Measurements from ENCODE around the gene F11.
"Not testable (repeated sequence)": the region's sequence is repeated elsewhere in the genome, so short reads cannot be mapped to it uniquely, and the experiment has no call there.

The F11 gene

GRCh38 chr4:186298031-186298647 lies 32.1 kb downstream of the F11 start:
- Histone ChIP-seq H3K9me3 (ENCODE audit: control insufficient read depth, low read length) (no peaks in the 10 kb centered on the region), H3K27me3 (ENCODE audit: control insufficient read depth, insufficient read depth, low read length, poor library complexity, severe bottlenecking) (no peaks in the 10 kb centered on the region), H3K36me3 (ENCODE audit: control insufficient read depth, insufficient read depth, low read length) (no peaks in the 10 kb centered on the region), H3K4me1 (ENCODE audit: control insufficient read depth, insufficient read depth, low read length) (no peaks in the 10 kb centered on the region), H3K27ac (ENCODE audit: insufficient read depth, low read depth, low read length, poor library complexity, severe bottlenecking) (no peak overlapping the region), H3K4me3 (ENCODE audit: insufficient read depth, low read depth, low read length) (no peak overlapping the region)
- WGBS, 2 experiments: 70 to 78% methylated on average over 39 of the region's 39 CpGs

- no peak overlapping the region for H3K27ac ChIP-seq (ENCODE audit: insufficient read depth, low read depth, low read length, poor library complexity, severe bottlenecking)
- WGBS, 2 experiments: 91 to 95% methylated on average over 5 of the region's 5 CpGs
- H3K4me3 ChIP-seq (ENCODE audit: insufficient read depth, low read depth, low read length): no peak overlapping the region
- H3K9me3 ChIP-seq (ENCODE audit: control insufficient read depth, low read length): no peaks in the 10 kb centered on the region
- H3K36me3 ChIP-seq (ENCODE audit: control insufficient read depth, insufficient read depth, low read length): no peaks in the 10 kb centered on the region
- no peaks in the 10 kb centered on the region for H3K27me3 ChIP-seq (ENCODE audit: control insufficient read depth, insufficient read depth, low read length, poor library complexity, severe bottlenecking)
- H3K4me1 ChIP-seq (ENCODE audit: control insufficient read depth, insufficient read depth, low read length): no peaks in the 10 kb centered on the region
These were observed 33.3 kb downstream of the F11 start for GRCh38 chr4:186299291-186299690.

GRCh38 chr4:186300659-186301390 lies 34.8 kb downstream of the F11 start:
- Histone ChIP-seq H3K9me3 (ENCODE audit: control insufficient read depth, low read length) (no peaks in the 10 kb centered on the region), H3K36me3 (ENCODE audit: control insufficient read depth, insufficient read depth, low read length) (no peaks in the 10 kb centered on the region), H3K27me3 (ENCODE audit: control insufficient read depth, insufficient read depth, low read length, poor library complexity, severe bottlenecking) (no peaks in the 10 kb centered on the region), H3K4me3 (ENCODE audit: insufficient read depth, low read depth, low read length) (no peak overlapping the region), H3K4me1 (ENCODE audit: control insufficient read depth, insufficient read depth, low read length) (no peaks in the 10 kb centered on the region), H3K27ac (ENCODE audit: insufficient read depth, low read depth, low read length, poor library complexity, severe bottlenecking) (no peak overlapping the region)
- 91 to 95% methylated on average over 4 to 6 of the region's 6 CpGs for WGBS, 2 experiments

GRCh38 chr4:186304216-186304615 lies 38.2 kb downstream of the F11 start:
- H3K4me3 ChIP-seq (ENCODE audit: insufficient read depth, low read depth, low read length): no peak overlapping the region
- no peaks in the 10 kb centered on the region for H3K27me3 ChIP-seq (ENCODE audit: control insufficient read depth, insufficient read depth, low read length, poor library complexity, severe bottlenecking)
- no peaks in the 10 kb centered on the region for H3K4me1 ChIP-seq (ENCODE audit: control insufficient read depth, insufficient read depth, low read length)
- H3K9me3 ChIP-seq (ENCODE audit: control insufficient read depth, low read length): no peaks in the 10 kb centered on the region
- no peaks in the 10 kb centered on the region for H3K36me3 ChIP-seq (ENCODE audit: control insufficient read depth, insufficient read depth, low read length)
- no peak overlapping the region for H3K27ac ChIP-seq (ENCODE audit: insufficient read depth, low read depth, low read length, poor library complexity, severe bottlenecking)
- WGBS, 2 experiments: 96 to 97% methylated on average over 4 to 5 of the region's 5 CpGs

GRCh38 chr4:186304866-186305505 lies 39.0 kb downstream of the F11 start:
- Histone ChIP-seq H3K4me3 (ENCODE audit: insufficient read depth, low read depth, low read length) (no peak overlapping the region), H3K4me1 (ENCODE audit: control insufficient read depth, insufficient read depth, low read length) (no peaks in the 10 kb centered on the region), H3K9me3 (ENCODE audit: control insufficient read depth, low read length) (no peaks in the 10 kb centered on the region), H3K27ac (ENCODE audit: insufficient read depth, low read depth, low read length, poor library complexity, severe bottlenecking) (no peak overlapping the region), H3K27me3 (ENCODE audit: control insufficient read depth, insufficient read depth, low read length, poor library complexity, severe bottlenecking) (no peaks in the 10 kb centered on the region), H3K36me3 (ENCODE audit: control insufficient read depth, insufficient read depth, low read length) (no peaks in the 10 kb centered on the region)
- WGBS, 2 experiments: 77 to 80% methylated on average over 12 to 13 of the region's 13 CpGs

- Histone ChIP-seq H3K36me3 (ENCODE audit: control insufficient read depth, insufficient read depth, low read length) (no peaks in the 10 kb centered on the region), H3K9me3 (ENCODE audit: control insufficient read depth, low read length) (no peaks in the 10 kb centered on the region), H3K4me3 (ENCODE audit: insufficient read depth, low read depth, low read length) (no peak overlapping the region), H3K27ac (ENCODE audit: insufficient read depth, low read depth, low read length, poor library complexity, severe bottlenecking) (no peak overlapping the region), H3K27me3 (ENCODE audit: control insufficient read depth, insufficient read depth, low read length, poor library complexity, severe bottlenecking) (no peaks in the 10 kb centered on the region), H3K4me1 (ENCODE audit: control insufficient read depth, insufficient read depth, low read length) (peaks cover 3% of the 10 kb centered on the region)
- WGBS, 2 experiments: 93 to 98% methylated on average over 4 of the region's 4 CpGs
These were observed 41.5 kb downstream of the F11 start for GRCh38 chr4:186307497-186307896.

GRCh38 chr4:186307916-186308315 lies 41.9 kb downstream of the F11 start:
- no peak overlapping the region for H3K27ac ChIP-seq (ENCODE audit: insufficient read depth, low read depth, low read length, poor library complexity, severe bottlenecking)
- WGBS, 2 experiments: 94% methylated on average over 3 of the region's 3 CpGs
- no peaks in the 10 kb centered on the region for H3K36me3 ChIP-seq (ENCODE audit: control insufficient read depth, insufficient read depth, low read length)
- H3K4me3 ChIP-seq (ENCODE audit: insufficient read depth, low read depth, low read length): no peak overlapping the region
- H3K9me3 ChIP-seq (ENCODE audit: control insufficient read depth, low read length): no peaks in the 10 kb centered on the region
- no peaks in the 10 kb centered on the region for H3K27me3 ChIP-seq (ENCODE audit: control insufficient read depth, insufficient read depth, low read length, poor library complexity, severe bottlenecking)
- peaks cover 3% of the 10 kb centered on the region for H3K4me1 ChIP-seq (ENCODE audit: control insufficient read depth, insufficient read depth, low read length)

- no peaks in the 10 kb centered on the region for H3K4me1 ChIP-seq (ENCODE audit: control insufficient read depth, insufficient read depth, low read length)
- no peaks in the 10 kb centered on the region for H3K27me3 ChIP-seq (ENCODE audit: control insufficient read depth, insufficient read depth, low read length, poor library complexity, severe bottlenecking)
- no peak overlapping the region for H3K27ac ChIP-seq (ENCODE audit: insufficient read depth, low read depth, low read length, poor library complexity, severe bottlenecking)
- no peaks in the 10 kb centered on the region for H3K9me3 ChIP-seq (ENCODE audit: control insufficient read depth, low read length)
- H3K4me3 ChIP-seq (ENCODE audit: insufficient read depth, low read depth, low read length): no peak overlapping the region
- whole genome bisulfite sequencing, 2 experiments: 91 to 93% methylated on average over 6 of the region's 6 CpGs
- no peaks in the 10 kb centered on the region for H3K36me3 ChIP-seq (ENCODE audit: control insufficient read depth, insufficient read depth, low read length)
These were observed 52.5 kb downstream of the F11 start for GRCh38 chr4:186318481-186318880.

- H3K27ac ChIP-seq (ENCODE audit: insufficient read depth, low read depth, low read length, poor library complexity, severe bottlenecking); H3K36me3 ChIP-seq (ENCODE audit: control insufficient read depth, insufficient read depth, low read length); H3K27me3 ChIP-seq (ENCODE audit: control insufficient read depth, insufficient read depth, low read length, poor library complexity, severe bottlenecking); H3K9me3 ChIP-seq (ENCODE audit: control insufficient read depth, low read length); H3K4me3 ChIP-seq (ENCODE audit: insufficient read depth, low read depth, low read length); H3K4me1 ChIP-seq (ENCODE audit: control insufficient read depth, insufficient read depth, low read length): not testable (repeated sequence)
- 96 to 97% methylated on average over 33 of the region's 33 CpGs for WGBS, 2 experiments
These were observed 58.7 kb downstream of the F11 start for GRCh38 chr4:186324660-186325059.

GRCh38 chr4:186326391-186326790 lies 60.4 kb downstream of the F11 start:
- Histone ChIP-seq H3K4me1 (ENCODE audit: control insufficient read depth, insufficient read depth, low read length) (no peaks in the 10 kb centered on the region), H3K9me3 (ENCODE audit: control insufficient read depth, low read length) (no peaks in the 10 kb centered on the region), H3K27me3 (ENCODE audit: control insufficient read depth, insufficient read depth, low read length, poor library complexity, severe bottlenecking) (no peaks in the 10 kb centered on the region), H3K27ac (ENCODE audit: insufficient read depth, low read depth, low read length, poor library complexity, severe bottlenecking) (no peak overlapping the region), H3K4me3 (ENCODE audit: insufficient read depth, low read depth, low read length) (no peak overlapping the region), H3K36me3 (ENCODE audit: control insufficient read depth, insufficient read depth, low read length) (no peaks in the 10 kb centered on the region)
- 86 to 94% methylated on average over 3 of the region's 3 CpGs for WGBS, 2 experiments

Data from ectodermal cell (in vitro differentiated cells).